ENCODE measurements around the gene SH3RF3.

DNA sequence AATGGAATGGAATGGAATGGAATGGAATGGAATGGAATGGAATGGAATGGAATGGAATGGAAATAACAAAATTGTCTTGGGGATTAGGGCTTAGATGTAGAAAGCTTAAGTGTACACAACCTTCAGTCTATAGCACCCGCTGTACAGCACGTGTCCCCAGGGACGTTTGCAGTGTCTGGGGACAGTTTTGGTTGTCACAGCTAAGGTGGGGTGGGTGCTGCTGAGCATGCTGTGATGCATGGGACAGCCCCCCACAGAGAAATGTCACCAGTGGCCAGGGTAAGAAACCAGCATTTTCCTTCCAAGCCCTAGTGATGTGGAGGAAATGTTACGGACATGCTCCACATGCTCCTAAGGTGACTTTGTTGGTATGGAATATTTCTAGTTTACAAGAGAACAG is 70.8 kb downstream of the SH3RF3 start:
- TF ChIP-seq GATA2 (IDR thresholded peaks at IDR 0.05; ENCODE audit: low read depth, low read length) (no peak), GATA3 (IDR thresholded peaks at IDR 0.05; ENCODE audit: low read depth, low read length) (no peak)
